Right atrium auricular region (tissue), 2 donors: Measurements from ENCODE around the gene PMM2. TPM values are rescaled to one million over a fixed set of nuclear protein-coding genes. Genes with fewer than 3 reads are reported as not detected.

Experiments used
- DNase-seq: peaks from one replicate; pipeline ENCODE4 v3.0.0-alpha.2; 2019; ENCODE audit warnings: low spot score
- H3K27ac ChIP-seq, 2 donors: fragments of 200-600 bp; sonication (generic); 1 replicate in 1 of 2; 2 replicates in 1 of 2; pipeline ENCODE4 v1.5.1; 2016 to 2019
- H3K27me3 ChIP-seq, 2 donors: fragments of 200-600 bp; sonication (generic); one replicate each; pipeline versions ENCODE4 v1.5.1 to v1.6.0; 2017 to 2019
- H3K36me3 ChIP-seq: fragments of 200-600 bp; sonication (generic); one replicate; pipeline ENCODE4 v1.5.1; 2016
- H3K4me1 ChIP-seq, 2 donors: fragments of 200-600 bp; sonication (generic); one replicate each; pipeline versions ENCODE4 v1.5.1 to v1.6.0; 2017 to 2019
- H3K4me3 ChIP-seq, 2 donors: fragments of 200-600 bp; sonication (generic); 1 replicate in 1 of 2; 2 replicates in 1 of 2; pipeline ENCODE4 v1.5.1; 2017 to 2019; ENCODE audit warnings: mild to moderate bottlenecking in 1 of 2, moderate library complexity in 1 of 2
- H3K9me3 ChIP-seq, 2 donors: fragments of 200-600 bp; sonication (generic); one replicate each; pipeline ENCODE4 v1.5.1; 2019
- CTCF ChIP-seq, 2 donors: fragments of 200-600 bp; sonication (generic); IDR thresholded peaks; one replicate each; pipeline ENCODE4 v1.5.1; 2019; ENCODE audit warnings: antibody characterized with exemption in 2 of 2
- total RNA-seq, 2 donors: library from RNA; depleted of rRNA; stranded (reverse); fragments of >200 nt; gene quantifications; one replicate each; pipeline ENCODE4 v1.1.0, GENCODE V29; 2016

Gene PMM2
- total RNA-seq, 2 donors from 2014 or later = 14.5 to 20.5 TPM

GRCh38 chr16:8853150-8853549 is 55.5 kb downstream of the PMM2 start:
- Histone ChIP-seq H3K9me3 (no peaks in the 10 kb centered on the region), H3K27ac (peak overlapping the region; percentile 16 to 37), H3K36me3 (peaks cover 59% of the 10 kb centered on the region), H3K4me3 (no peak overlapping the region), H3K4me1 (peaks cover 0 to 12% of the 10 kb centered on the region in 2 donors), H3K27me3 (no peaks in the 10 kb centered on the region)
- TF ChIP-seq CTCF (IDR thresholded peaks at IDR 0.05) = no peak
- no peak for DNase-seq

DNA sequence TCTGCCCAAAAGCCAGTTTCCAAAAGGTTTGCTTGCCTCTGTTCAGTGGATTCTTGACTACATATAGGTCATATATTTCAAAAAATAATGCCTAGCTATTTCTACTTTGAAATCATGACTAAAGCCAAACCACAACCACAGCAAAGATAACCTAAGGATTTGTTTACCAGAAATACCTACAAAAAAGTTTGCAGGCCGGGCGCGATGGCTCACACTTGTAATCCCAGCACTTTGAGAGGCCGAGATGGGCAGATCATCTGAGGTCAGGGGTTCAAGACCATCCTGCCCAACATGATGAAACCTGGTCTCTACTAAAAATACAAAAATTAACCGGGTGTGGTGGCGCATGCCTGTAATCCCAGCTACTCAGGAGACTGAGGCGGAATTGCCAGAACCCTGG is 56.0 kb downstream of the PMM2 start:
- Histone ChIP-seq H3K36me3 (peaks cover 59% of the 10 kb centered on the region), H3K9me3 (no peaks in the 10 kb centered on the region), H3K4me1 (peaks cover 0 to 12% of the 10 kb centered on the region in 2 donors), H3K27ac (peak overlapping the region in 1 of 2 donors; percentile 37), H3K4me3 (no peak overlapping the region), H3K27me3 (no peaks in the 10 kb centered on the region)
- no peak for DNase-seq
- TF ChIP-seq CTCF (IDR thresholded peaks at IDR 0.05) = no peak

GRCh38 chr16:8854298-8854948 is 56.8 kb downstream of the PMM2 start:
- no peak for DNase-seq
- Histone ChIP-seq H3K27ac (peak overlapping the region in 1 of 2 donors; percentile 5), H3K27me3 (no peaks in the 10 kb centered on the region), H3K4me3 (no peak overlapping the region), H3K9me3 (no peaks in the 10 kb centered on the region), H3K36me3 (peaks cover 55% of the 10 kb centered on the region), H3K4me1 (peaks cover 0 to 16% of the 10 kb centered on the region in 2 donors)
- TF ChIP-seq CTCF (IDR thresholded peaks at IDR 0.05) = no peak

- no peak for TF ChIP-seq CTCF (IDR thresholded peaks at IDR 0.05)
- Histone ChIP-seq H3K27ac (no peak overlapping the region), H3K4me1 (peaks cover 0 to 16% of the 10 kb centered on the region in 2 donors), H3K36me3 (peaks cover 48% of the 10 kb centered on the region), H3K9me3 (no peaks in the 10 kb centered on the region), H3K4me3 (no peak overlapping the region), H3K27me3 (no peaks in the 10 kb centered on the region)
- no peak for DNase-seq
Observed at GRCh38 chr16:8855051-8855786, 57.6 kb downstream of the PMM2 start.

DNA sequence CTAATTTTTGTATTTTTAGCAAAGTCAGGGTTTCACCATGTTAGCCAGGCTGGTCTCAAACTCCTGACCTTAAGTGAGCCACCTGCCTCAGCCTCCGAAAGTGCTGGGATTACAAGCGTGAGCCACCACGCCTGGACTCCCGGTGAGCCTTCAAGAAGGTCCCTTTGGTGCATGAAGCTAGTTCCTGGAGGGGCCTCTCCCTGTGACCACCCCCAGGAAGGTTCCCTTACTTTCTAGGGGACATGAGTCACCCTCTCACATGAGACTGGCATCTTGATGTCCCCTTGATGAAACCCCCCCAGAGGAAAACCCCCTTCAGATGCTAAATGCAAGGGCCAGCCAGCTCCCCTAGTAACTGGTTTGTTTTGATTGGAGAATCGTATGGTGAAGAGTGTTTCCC is 58.3 kb downstream of the PMM2 start:
- no peak overlapping the region for H3K4me3 ChIP-seq
- TF ChIP-seq CTCF (IDR thresholded peaks at IDR 0.05) = no peak
- H3K36me3 ChIP-seq = peaks cover 44% of the 10 kb centered on the region
- no peak for DNase-seq
- peaks cover 0 to 17% of the 10 kb centered on the region in 2 donors for H3K4me1 ChIP-seq
- no peaks in the 10 kb centered on the region for H3K27me3 ChIP-seq
- no peak overlapping the region for H3K27ac ChIP-seq
- H3K9me3 ChIP-seq = no peaks in the 10 kb centered on the region
